Naive thymus-derived CD8-positive, alpha-beta T cell (primary cell): ENCODE measurements around the gene FGF4. TPM values are rescaled to one million over a fixed set of nuclear protein-coding genes. Genes with fewer than 3 reads are reported as not detected.
"Not testable (repeated sequence)": the region's sequence is repeated elsewhere in the genome, so short reads cannot be mapped to it uniquely, and the experiment has no call there.

Experiments used
- ATAC-seq, 2 donors: fragments of 150-1000 bp; cut with Tn5 transposase in 1 of 2; sonication (Bioruptor Pico), chemical (Tn5 transposase) in 1 of 2; 1 replicate in 1 of 2; 2 replicates in 1 of 2; pipeline ENCODE4 v1.10.0; 2021; ENCODE audit warnings: mild to moderate bottlenecking in 2 of 2, moderate library complexity in 2 of 2
- POLR2A ChIA-PET: fragments of 350-600 bp; sonication (Branson Sonifier 250); formaldehyde crosslinking; loops from one replicate; lab custom pipeline; 2021; ENCODE audit warnings: antibody characterized with exemption; lab: Charles Lee
- DNase-seq, 10 donors: peaks; one replicate each; pipeline versions ENCODE4 v3.0.0 to v3.0.0-alpha.2; 2020 to 2022
- H3K27ac Mint-ChIP-seq, 10 donors: one replicate each; pipeline ENCODE4 v1.8.0; 2020 to 2022; ENCODE audit warnings: mild to moderate bottlenecking in 10 of 10, mixed read lengths in 10 of 10, moderate library complexity in 4 of 10, inconsistent platforms in 1 of 10
- H3K27me3 Mint-ChIP-seq, 5 donors: one replicate each; pipeline ENCODE4 v1.8.0; 2021 to 2022; ENCODE audit warnings: mixed read lengths in 5 of 5
- H3K36me3 Mint-ChIP-seq, 3 donors: one replicate each; pipeline ENCODE4 v1.8.0; 2020 to 2022; ENCODE audit warnings: mixed read lengths in 3 of 3, mild to moderate bottlenecking in 2 of 3, inconsistent platforms in 1 of 3
- H3K4me1 Mint-ChIP-seq, 4 donors: one replicate each; pipeline ENCODE4 v1.8.0; 2021 to 2022; ENCODE audit warnings: mixed read lengths in 4 of 4
- H3K4me3 Mint-ChIP-seq, 10 donors: one replicate each; pipeline ENCODE4 v1.8.0; 2020 to 2022; ENCODE audit warnings: mild to moderate bottlenecking in 10 of 10, mixed read lengths in 10 of 10, moderate library complexity in 6 of 10, inconsistent platforms in 1 of 10
- H3K9me3 Mint-ChIP-seq, 9 donors: one replicate each; pipeline ENCODE4 v1.8.0; 2020 to 2022; ENCODE audit warnings: mixed read lengths in 9 of 9, mild to moderate bottlenecking in 3 of 9, inconsistent platforms in 1 of 9, moderate library complexity in 1 of 9
- polyA plus RNA-seq, 3 donors: library from polyadenylated mRNA; unstranded; fragments of 300-500 nt; fragmentation: Illumina TruSeq; gene quantifications; one replicate each; pipeline ENCODE4 v1.2.3, GENCODE V29; 2021
- total RNA-seq, 8 experiments: library from RNA in 2 of 8; stranded (reverse) in 2 of 8; gene quantifications; one replicate each; pipeline ENCODE4 v1.2.3 and lab custom pipeline; 2021 to 2026

The FGF4 gene
- total and polyA plus RNA-seq, 5 experiments from 2014 or later, result not detected

GRCh38 chr11:69787457-69787856 lies 12.3 kb upstream of the FGF4 start:
- Mint-ChIP-seq H3K4me3 (no peak overlapping the region), H3K4me1 (no peaks in the 10 kb centered on the region), H3K36me3 (no peaks in the 10 kb centered on the region), H3K27me3 (peaks cover 0 to 8% (median 2%) of the 10 kb centered on the region in 5 donors), H3K9me3 (no peaks in the 10 kb centered on the region), H3K27ac (no peak overlapping the region)
- POLR2A ChIA-PET, result no interaction called here
- no peak for ATAC-seq
- DNase-seq, result no peak

- DNase-seq, result no peak
- no peaks in the 10 kb centered on the region for H3K36me3 Mint-ChIP-seq
- POLR2A ChIA-PET, result no interaction called here
- H3K27me3 Mint-ChIP-seq, result peaks cover 10 to 16% (median 12%) of the 10 kb centered on the region in 5 donors
- H3K27ac Mint-ChIP-seq, result no peak overlapping the region
- no peak for ATAC-seq
- H3K9me3 Mint-ChIP-seq, result no peaks in the 10 kb centered on the region
- H3K4me1 Mint-ChIP-seq, result no peaks in the 10 kb centered on the region
- no peak overlapping the region for H3K4me3 Mint-ChIP-seq
Observed at GRCh38 chr11:69781241-69781640, 6.1 kb upstream of the FGF4 start.

GRCh38 chr11:69778373-69778772 lies 3.2 kb upstream of the FGF4 start:
- POLR2A ChIA-PET, result no interaction called here
- H3K27ac Mint-ChIP-seq, result no peak overlapping the region
- DNase-seq (no peak), ATAC-seq (no peak)
- no peaks in the 10 kb centered on the region for H3K4me1 Mint-ChIP-seq
- no peaks in the 10 kb centered on the region for H3K9me3 Mint-ChIP-seq
- no peak overlapping the region for H3K4me3 Mint-ChIP-seq
- no peaks in the 10 kb centered on the region for H3K36me3 Mint-ChIP-seq
- peaks cover 10 to 28% (median 12%) of the 10 kb centered on the region in 5 donors for H3K27me3 Mint-ChIP-seq

GRCh38 chr11:69774354-69775162 lies 583 bp downstream of the FGF4 start:
- H3K27me3 Mint-ChIP-seq, result peaks cover 10 to 43% (median 31%) of the 10 kb centered on the region in 5 donors
- H3K9me3 Mint-ChIP-seq, result no peaks in the 10 kb centered on the region

GRCh38 chr11:69773626-69774353 lies 1.4 kb downstream of the FGF4 start:
- peaks cover 11 to 51% (median 34%) of the 10 kb centered on the region in 5 donors for H3K27me3 Mint-ChIP-seq
- ATAC-seq (no peak), DNase-seq (no peak)
- no peaks in the 10 kb centered on the region for H3K4me1 Mint-ChIP-seq
- POLR2A ChIA-PET, result no interaction called here
- H3K36me3 Mint-ChIP-seq, result no peaks in the 10 kb centered on the region
- H3K4me3 Mint-ChIP-seq, result no peak overlapping the region
- H3K9me3 Mint-ChIP-seq, result no peaks in the 10 kb centered on the region
- H3K27ac Mint-ChIP-seq, result no peak overlapping the region

More at GRCh38 chr11:69774354-69775162, 583 bp downstream of the FGF4 start:
- Mint-ChIP-seq H3K27ac (no peak overlapping the region), H3K4me1 (no peaks in the 10 kb centered on the region), H3K4me3 (no peak overlapping the region), H3K36me3 (no peaks in the 10 kb centered on the region)
- ATAC-seq, result no peak
- no peak for DNase-seq
- POLR2A ChIA-PET, result no interaction called here

GRCh38 chr11:69771466-69771865 lies 3.7 kb downstream of the FGF4 start:
- no peaks in the 10 kb centered on the region for H3K4me1 Mint-ChIP-seq
- H3K4me3 Mint-ChIP-seq, result no peak overlapping the region
- H3K27me3 Mint-ChIP-seq, result peaks cover 5 to 45% (median 26%) of the 10 kb centered on the region in 5 donors
- DNase-seq, result no peak
- no peaks in the 10 kb centered on the region for H3K36me3 Mint-ChIP-seq
- H3K9me3 Mint-ChIP-seq, result peaks cover 0 to 2% (median 0%) of the 10 kb centered on the region in 9 donors
- no peak for ATAC-seq
- H3K27ac Mint-ChIP-seq, result no peak overlapping the region
- POLR2A ChIA-PET, result no interaction called here

- H3K9me3 Mint-ChIP-seq, result peaks cover 0 to 2% (median 0%) of the 10 kb centered on the region in 9 donors
- no peak overlapping the region for H3K27ac Mint-ChIP-seq
- POLR2A ChIA-PET, result no interaction called here
- H3K27me3 Mint-ChIP-seq, result peaks cover 7 to 36% (median 27%) of the 10 kb centered on the region in 5 donors
- no peak overlapping the region for H3K4me3 Mint-ChIP-seq
- no peaks in the 10 kb centered on the region for H3K4me1 Mint-ChIP-seq
- ATAC-seq (no peak), DNase-seq (no peak)
- H3K36me3 Mint-ChIP-seq, result no peaks in the 10 kb centered on the region
Observed at GRCh38 chr11:69770540-69770939, 4.6 kb downstream of the FGF4 start.

GRCh38 chr11:69765498-69765995 lies 9.6 kb downstream of the FGF4 start:
- Mint-ChIP-seq H3K27me3 (peaks cover 17 to 48% (median 33%) of the 10 kb centered on the region in 5 donors), H3K4me1 (no peaks in the 10 kb centered on the region), H3K27ac (no peak overlapping the region), H3K4me3 (no peak overlapping the region), H3K36me3 (no peaks in the 10 kb centered on the region), H3K9me3 (peaks cover 0 to 3% (median 0%) of the 10 kb centered on the region in 9 donors)
- POLR2A ChIA-PET, result no interaction called here
- ATAC-seq (no peak), DNase-seq (no peak)

GRCh38 chr11:69764918-69765317 lies 10.2 kb downstream of the FGF4 start:
- H3K4me1 Mint-ChIP-seq, POLR2A ChIA-PET, DNase-seq, H3K9me3 Mint-ChIP-seq, ATAC-seq, H3K27ac Mint-ChIP-seq, H3K4me3 Mint-ChIP-seq, H3K36me3 Mint-ChIP-seq: not testable (repeated sequence)
- H3K27me3 Mint-ChIP-seq, result peaks cover 14 to 46% (median 33%) of the 10 kb centered on the region in 5 donors

- peaks cover 0 to 17% (median 3%) of the 10 kb centered on the region in 9 donors for H3K9me3 Mint-ChIP-seq
- peaks cover 14 to 49% (median 23%) of the 10 kb centered on the region in 5 donors for H3K27me3 Mint-ChIP-seq
- ATAC-seq (no peak), DNase-seq (no peak)
- H3K27ac Mint-ChIP-seq, result no peak overlapping the region
- H3K4me1 Mint-ChIP-seq, result no peaks in the 10 kb centered on the region
- H3K4me3 Mint-ChIP-seq, result no peak overlapping the region
- POLR2A ChIA-PET, result no interaction called here
- H3K36me3 Mint-ChIP-seq, result peaks cover 0 to 10% (median 0%) of the 10 kb centered on the region in 3 donors
Observed at GRCh38 chr11:69760319-69760718, 14.8 kb downstream of the FGF4 start.

GRCh38 chr11:69752890-69753289 lies 22.3 kb downstream of the FGF4 start:
- H3K4me3 Mint-ChIP-seq, result no peak overlapping the region
- no peak overlapping the region for H3K27ac Mint-ChIP-seq
- peaks cover 7 to 28% (median 11%) of the 10 kb centered on the region in 5 donors for H3K27me3 Mint-ChIP-seq
- peaks cover 0 to 10% (median 0%) of the 10 kb centered on the region in 3 donors for H3K36me3 Mint-ChIP-seq
- H3K4me1 Mint-ChIP-seq, result peaks cover 0 to 3% (median 0%) of the 10 kb centered on the region in 4 donors
- DNase-seq (no peak), ATAC-seq (no peak)
- POLR2A ChIA-PET, result no interaction called here
- peaks cover 0 to 13% (median 3%) of the 10 kb centered on the region in 9 donors for H3K9me3 Mint-ChIP-seq

- H3K36me3 Mint-ChIP-seq, result peaks cover 0 to 2% (median 0%) of the 10 kb centered on the region in 3 donors
- POLR2A ChIA-PET, result no interaction called here
- ATAC-seq (no peak), DNase-seq (no peak)
- H3K27ac Mint-ChIP-seq, result no peak overlapping the region
- peaks cover 2 to 26% (median 9%) of the 10 kb centered on the region in 5 donors for H3K27me3 Mint-ChIP-seq
- H3K4me3 Mint-ChIP-seq, result no peak overlapping the region
- peaks cover 0 to 5% (median 1%) of the 10 kb centered on the region in 9 donors for H3K9me3 Mint-ChIP-seq
- peaks cover 0 to 3% (median 0%) of the 10 kb centered on the region in 4 donors for H3K4me1 Mint-ChIP-seq
Observed at GRCh38 chr11:69750875-69751597, 24.1 kb downstream of the FGF4 start.
